NCI-H82 treated with DMSO at 0.1 percent for 48 hours (cell line): Measurements from ENCODE around the gene TEX36.
"Not testable (repeated sequence)": the region's sequence is repeated elsewhere in the genome, so short reads cannot be mapped to it uniquely, and the experiment has no call there.

Source experiments
- DNase-seq: peaks from one replicate; lab custom pipeline; 2025; ENCODE audit not compliant: unreplicated experiment; lab: John Stamatoyannopoulos, UW

The TEX36 gene

GRCh38 chr10:125637496-125637895 lies 45.5 kb downstream of the TEX36 start:
- DNase-seq = no peak

- no peak for DNase-seq
Observed at GRCh38 chr10:125634606-125635005, 48.4 kb downstream of the TEX36 start.

- DNase-seq = no peak
Observed at GRCh38 chr10:125633517-125633999, 49.4 kb downstream of the TEX36 start.

GRCh38 chr10:125631806-125632205 lies 51.2 kb downstream of the TEX36 start:
- no peak for DNase-seq

GRCh38 chr10:125629758-125630376 lies 53.1 kb downstream of the TEX36 start:
- no peak for DNase-seq

- DNase-seq = no peak
Observed at GRCh38 chr10:125628104-125629049, 54.6 kb downstream of the TEX36 start.

GRCh38 chr10:125627646-125628045 lies 55.3 kb downstream of the TEX36 start:
- no peak for DNase-seq

- peak; percentile 11 for DNase-seq
Observed at GRCh38 chr10:125626671-125627070, 56.3 kb downstream of the TEX36 start.

- DNase-seq = no peak
Observed at GRCh38 chr10:125625586-125625985, 57.4 kb downstream of the TEX36 start.

GRCh38 chr10:125624800-125625199 lies 58.2 kb downstream of the TEX36 start:
- DNase-seq = no peak

- no peak for DNase-seq
Observed at GRCh38 chr10:125621052-125621451, 61.9 kb downstream of the TEX36 start.

GRCh38 chr10:125620401-125620800 lies 62.6 kb downstream of the TEX36 start:
- no peak for DNase-seq

GRCh38 chr10:125613062-125613461 lies 69.9 kb downstream of the TEX36 start:
- not testable (repeated sequence) for DNase-seq

- DNase-seq = no peak
Observed at GRCh38 chr10:125611756-125612155, 71.2 kb downstream of the TEX36 start.

GRCh38 chr10:125611216-125611615 lies 71.7 kb downstream of the TEX36 start:
- no peak for DNase-seq

GRCh38 chr10:125609859-125610258 lies 73.1 kb downstream of the TEX36 start:
- no peak for DNase-seq

GRCh38 chr10:125608474-125608873 lies 74.5 kb downstream of the TEX36 start:
- no peak for DNase-seq

- DNase-seq = no peak
Observed at GRCh38 chr10:125607689-125608290, 75.2 kb downstream of the TEX36 start.

- no peak for DNase-seq
Observed at GRCh38 chr10:125606414-125607010, 76.5 kb downstream of the TEX36 start.
